ENCODE results near the gene TAF4B. TPM values are rescaled to one million over a fixed set of nuclear protein-coding genes. Genes with fewer than 3 reads are reported as not detected.

Gene TAF4B
- total and polyA plus RNA-seq, 3 donors from 2014 or later, result 11.6 to 57.5 (median 55.9) TPM

DNA sequence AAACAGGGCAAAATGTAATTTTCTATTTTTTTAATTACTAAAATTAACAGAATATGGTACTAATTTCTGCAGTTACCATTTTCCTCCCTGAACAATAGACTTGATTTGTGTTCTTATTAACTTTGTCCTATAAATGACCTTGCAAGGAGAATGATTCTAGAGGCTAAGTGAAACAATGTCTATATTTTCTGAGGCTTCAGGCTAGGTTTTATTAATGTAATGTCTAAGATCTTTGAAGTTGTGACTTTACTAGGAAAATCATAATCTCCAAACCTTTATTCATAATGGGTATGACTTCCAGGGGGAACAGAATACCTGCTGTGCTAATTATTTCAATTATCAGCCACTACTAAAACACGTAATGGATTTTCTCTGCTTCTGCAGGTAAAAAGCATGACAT, 94.4 kb downstream of the TAF4B start:
- no peak for DNase-seq
- H3K9me3 ChIP-seq, result no peaks in the 10 kb centered on the region
- no peaks in the 10 kb centered on the region for H3K4me1 ChIP-seq
- intact Hi-C loops (cut with DNase I; ENCODE audit: low total_unique reads), result no loop called here
- 70 to 92% methylated on average over 1 of the region's 1 CpG for WGBS, 2 donors
- no peaks in the 10 kb centered on the region for H3K36me3 ChIP-seq (ENCODE audit: low read depth, missing control alignments)
- H3K4me3 ChIP-seq, result no peak overlapping the region
- no peak overlapping the region for H3K27ac ChIP-seq
- TF ChIP-seq POLR2A (IDR thresholded peaks at IDR 0.05) (no peak), CTCF (IDR thresholded peaks at IDR 0.05) (no peak)
- no peaks in the 10 kb centered on the region for H3K27me3 ChIP-seq

DNA sequence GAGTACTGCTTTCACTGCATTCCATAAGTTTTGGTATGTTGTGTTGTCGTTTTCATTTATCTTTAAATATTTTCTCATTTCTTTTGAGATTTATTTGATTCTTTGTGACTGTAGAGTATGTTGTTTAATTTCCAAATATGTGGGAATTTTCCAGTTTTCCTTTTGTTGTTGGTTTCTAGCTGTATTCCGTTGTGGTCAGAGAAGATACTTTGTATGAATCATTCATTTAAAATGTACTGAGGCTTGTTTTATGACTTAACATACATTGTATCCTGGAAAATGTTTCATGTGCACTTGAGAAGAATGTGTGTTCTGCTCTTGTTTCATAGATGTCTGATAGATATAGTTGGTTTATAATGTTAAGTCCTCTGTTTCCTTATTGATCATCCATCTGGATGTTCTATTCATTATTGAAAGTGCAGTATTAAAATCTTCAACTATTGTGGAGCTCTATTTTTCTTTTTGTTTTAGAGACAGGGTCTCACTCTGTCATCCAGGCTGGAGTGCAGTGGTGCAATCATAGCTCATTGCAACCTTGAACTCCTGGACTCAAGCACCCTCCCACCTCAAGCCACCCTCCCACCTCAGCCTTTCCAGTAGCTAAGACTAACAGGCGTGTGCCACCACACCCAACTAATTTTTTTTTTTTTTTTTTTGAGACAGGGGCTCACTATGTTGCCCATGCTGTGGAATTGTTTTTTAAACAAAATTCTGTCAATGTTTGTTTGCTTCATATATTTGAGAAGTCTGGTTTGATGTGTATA, 96.8 kb downstream of the TAF4B start:
- DNase-seq, result no peak
- H3K9me3 ChIP-seq, result no peaks in the 10 kb centered on the region
- WGBS, 2 donors, result 72 to 74% methylated on average over 3 of the region's 3 CpGs

GRCh38 chr18:26325771-26326170, 99.5 kb downstream of the TAF4B start:
- no peak for DNase-seq
- H3K9me3 ChIP-seq, result no peaks in the 10 kb centered on the region
- H3K36me3 ChIP-seq (ENCODE audit: low read depth, missing control alignments), result no peaks in the 10 kb centered on the region
- H3K27ac ChIP-seq, result no peak overlapping the region
- no peak for TF ChIP-seq POLR2A (IDR thresholded peaks at IDR 0.05)
- intact Hi-C loops (cut with DNase I; ENCODE audit: low total_unique reads), result no loop called here
- H3K4me1 ChIP-seq, result no peaks in the 10 kb centered on the region
- H3K4me3 ChIP-seq, result no peak overlapping the region
- no peaks in the 10 kb centered on the region for H3K27me3 ChIP-seq
- 90 to 95% methylated on average over 2 of the region's 2 CpGs for WGBS, 2 donors

More for the DNA sequence above, 96.8 kb downstream of the TAF4B start:
- H3K4me3 ChIP-seq, result no peak overlapping the region
- TF ChIP-seq POLR2A (IDR thresholded peaks at IDR 0.05), result no peak
- TF ChIP-seq CTCF (IDR thresholded peaks at IDR 0.05), result no peak
- intact Hi-C loops (cut with DNase I; ENCODE audit: low total_unique reads), result no loop called here
- no peaks in the 10 kb centered on the region for H3K36me3 ChIP-seq (ENCODE audit: low read depth, missing control alignments)
- H3K27me3 ChIP-seq, result no peaks in the 10 kb centered on the region
- H3K27ac ChIP-seq, result no peak overlapping the region
- H3K4me1 ChIP-seq, result no peaks in the 10 kb centered on the region

- no peaks in the 10 kb centered on the region for H3K36me3 ChIP-seq (ENCODE audit: low read depth, missing control alignments)
- H3K4me1 ChIP-seq, result no peaks in the 10 kb centered on the region
- WGBS, 2 donors, result 66 to 76% methylated on average over 3 of the region's 3 CpGs
- no peak overlapping the region for H3K27ac ChIP-seq
- no peaks in the 10 kb centered on the region for H3K9me3 ChIP-seq
- TF ChIP-seq CTCF (IDR thresholded peaks at IDR 0.05), result no peak
- no peak for TF ChIP-seq POLR2A (IDR thresholded peaks at IDR 0.05)
- intact Hi-C loops (cut with DNase I; ENCODE audit: low total_unique reads), result no loop called here
- H3K27me3 ChIP-seq, result no peaks in the 10 kb centered on the region
- H3K4me3 ChIP-seq, result no peak overlapping the region
- DNase-seq, result no peak
Measured at GRCh38 chr18:26327062-26327461, 100.8 kb downstream of the TAF4B start.

DNA sequence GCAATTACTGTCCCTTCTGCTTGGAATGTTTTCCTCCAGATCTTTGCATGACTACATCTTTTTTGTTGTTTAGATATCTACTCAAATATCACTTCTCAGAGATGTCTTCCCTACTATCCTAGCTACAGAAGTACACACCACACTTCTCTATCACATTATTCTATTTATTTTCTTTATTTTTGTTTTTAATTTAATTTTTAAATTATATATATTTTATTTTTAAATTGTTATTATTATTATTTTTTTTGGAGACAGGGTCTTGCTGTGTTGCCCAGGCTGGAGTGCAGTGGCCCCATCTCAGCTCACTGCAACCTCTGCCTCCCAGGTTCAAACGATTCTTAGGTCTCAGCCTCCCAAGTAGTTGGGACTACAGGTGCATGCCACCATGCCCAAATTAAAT, 106.7 kb downstream of the TAF4B start:
- no peak for TF ChIP-seq POLR2A (IDR thresholded peaks at IDR 0.05)
- no peak for TF ChIP-seq CTCF (IDR thresholded peaks at IDR 0.05)
- WGBS, 2 donors, result 100% methylated on average over 1 of the region's 1 CpG
- intact Hi-C loops (cut with DNase I; ENCODE audit: low total_unique reads), result no loop called here
- Histone ChIP-seq H3K4me3 (no peak overlapping the region), H3K4me1 (peaks cover 5% of the 10 kb centered on the region), H3K36me3 (ENCODE audit: low read depth, missing control alignments) (no peaks in the 10 kb centered on the region), H3K9me3 (no peaks in the 10 kb centered on the region), H3K27ac (no peak overlapping the region), H3K27me3 (no peaks in the 10 kb centered on the region)
- no peak for DNase-seq

Data from testis (tissue), 3 donors.